Measurements from ENCODE around the gene IER2.

The IER2 gene

GRCh38 chr19:13119627-13120026 lies 30.6 kb upstream of the IER2 start:
- DNase-seq, result no peak

DNA sequence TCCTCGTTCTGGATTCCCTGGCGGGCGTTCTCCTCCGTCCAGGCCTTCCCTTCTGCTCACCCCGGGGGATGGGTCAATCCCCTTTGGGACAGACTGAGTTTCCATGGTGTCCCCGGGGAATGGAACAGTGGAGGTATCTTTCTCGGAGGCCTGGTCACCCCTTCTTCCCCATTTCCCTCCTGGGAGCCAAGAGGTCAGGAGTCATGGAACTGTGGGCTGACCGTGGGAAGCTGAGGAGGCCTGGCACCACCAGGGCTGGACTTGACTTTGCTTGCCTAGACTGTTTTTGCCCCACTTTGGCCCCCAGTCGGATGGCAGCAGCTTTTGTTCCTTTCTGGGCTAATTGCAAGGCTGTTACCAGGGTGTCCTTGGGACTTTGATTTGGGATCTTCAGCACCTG lies 30.2 kb upstream of the IER2 start:
- no peak for DNase-seq

- DNase-seq, result no peak
Observed at GRCh38 chr19:13120817-13121216, 29.4 kb upstream of the IER2 start.

DNA sequence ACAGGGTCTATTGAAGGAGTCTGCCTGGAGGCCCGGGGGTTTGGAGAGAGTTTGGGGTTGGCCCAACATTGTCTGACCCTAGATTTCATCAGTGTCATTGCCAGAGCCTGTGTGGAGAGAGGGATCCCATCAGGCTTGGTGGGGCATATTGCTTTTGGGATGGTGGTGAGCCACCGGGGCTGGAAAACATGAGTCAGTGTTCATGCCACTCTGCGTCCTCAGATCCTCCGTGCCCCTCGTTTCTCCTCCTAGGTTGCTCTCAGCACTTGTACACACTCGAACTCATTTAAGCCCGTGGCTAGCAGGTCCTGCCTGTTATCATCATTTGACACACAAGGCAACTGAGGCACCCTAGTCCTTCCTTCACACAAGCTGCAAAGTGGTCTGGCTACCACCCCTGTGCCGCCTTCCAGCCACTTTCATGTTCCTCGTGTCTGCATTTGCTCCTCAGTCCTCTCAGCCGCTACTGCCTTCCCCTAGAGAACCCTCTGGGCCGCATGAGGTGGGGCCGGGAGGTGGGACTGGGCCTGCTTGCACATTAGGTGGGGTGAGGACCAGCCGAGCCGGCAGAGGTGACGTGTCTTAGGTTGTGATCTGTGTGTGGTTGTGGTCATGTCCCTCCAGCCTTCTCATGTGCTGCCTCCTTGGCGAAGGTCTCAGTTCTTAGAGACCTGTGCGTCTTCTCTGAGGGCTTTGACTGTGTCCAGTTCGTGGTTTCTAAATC lies 28.5 kb upstream of the IER2 start:
- DNase-seq, result no peak

- no peak for DNase-seq
Observed at GRCh38 chr19:13122275-13122878, 27.8 kb upstream of the IER2 start.

GRCh38 chr19:13122980-13123957 lies 26.9 kb upstream of the IER2 start:
- DNase-seq, result no peak

GRCh38 chr19:13127051-13127450 lies 23.2 kb upstream of the IER2 start:
- DNase-seq, result no peak

DNA sequence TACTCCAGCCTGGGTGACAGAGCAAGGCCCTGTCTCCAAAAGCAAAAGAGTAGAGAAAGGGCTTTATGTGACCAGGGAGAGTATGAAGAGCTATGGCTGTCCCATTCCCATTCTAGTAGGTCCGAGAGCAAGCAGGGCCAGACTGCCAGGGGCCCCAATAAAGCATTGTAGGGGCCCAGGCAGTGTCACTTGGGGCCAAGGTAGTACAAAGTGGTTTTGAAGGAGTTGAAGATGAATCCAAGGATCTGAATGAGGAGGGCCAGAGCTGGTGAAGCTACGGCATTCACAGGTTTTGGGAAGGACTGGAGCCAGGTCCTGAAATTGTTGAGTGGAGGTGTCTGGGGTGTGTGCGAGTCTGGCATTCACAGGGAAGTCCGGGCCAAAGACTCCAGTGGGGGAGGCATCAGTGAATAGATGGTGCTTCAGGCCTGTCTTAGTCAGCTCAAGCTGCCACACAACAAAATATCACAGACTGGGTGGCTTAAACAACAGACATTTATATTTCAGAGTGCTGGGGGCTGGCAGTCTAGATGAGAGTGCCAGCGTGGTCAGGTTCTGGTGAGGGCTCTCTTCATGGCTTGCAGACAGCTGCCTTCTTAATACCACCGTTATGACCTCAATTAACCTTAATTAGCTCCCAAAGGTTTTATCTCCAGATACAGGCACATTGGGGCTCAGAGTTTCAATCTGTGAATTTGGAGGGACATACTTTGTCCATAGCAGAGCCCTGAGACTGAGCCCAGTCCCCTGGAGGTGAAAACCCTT lies 22.2 kb upstream of the IER2 start:
- DNase-seq, result no peak

DNA sequence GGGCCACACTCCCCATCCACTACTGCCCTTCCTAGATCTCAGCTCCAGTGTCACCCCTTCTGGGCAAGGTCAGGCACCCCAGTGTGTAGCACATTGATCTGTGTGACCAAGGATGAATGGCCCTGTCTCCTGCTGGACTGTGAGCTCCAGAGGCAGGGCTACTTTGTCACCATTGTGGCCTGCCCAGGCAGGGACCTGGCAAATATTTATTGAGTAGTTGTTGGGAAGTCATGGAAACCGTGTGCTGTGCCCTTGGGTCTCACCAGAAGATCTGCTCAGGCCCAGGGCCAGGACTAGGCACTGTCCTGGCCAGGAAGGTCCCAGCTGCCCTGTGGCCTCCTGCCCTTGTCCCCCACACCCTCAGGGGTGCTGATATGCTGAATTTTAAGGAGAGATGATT lies 21.6 kb upstream of the IER2 start:
- no peak for DNase-seq

GRCh38 chr19:13129384-13129783 lies 20.8 kb upstream of the IER2 start:
- DNase-seq, result no peak

DNA sequence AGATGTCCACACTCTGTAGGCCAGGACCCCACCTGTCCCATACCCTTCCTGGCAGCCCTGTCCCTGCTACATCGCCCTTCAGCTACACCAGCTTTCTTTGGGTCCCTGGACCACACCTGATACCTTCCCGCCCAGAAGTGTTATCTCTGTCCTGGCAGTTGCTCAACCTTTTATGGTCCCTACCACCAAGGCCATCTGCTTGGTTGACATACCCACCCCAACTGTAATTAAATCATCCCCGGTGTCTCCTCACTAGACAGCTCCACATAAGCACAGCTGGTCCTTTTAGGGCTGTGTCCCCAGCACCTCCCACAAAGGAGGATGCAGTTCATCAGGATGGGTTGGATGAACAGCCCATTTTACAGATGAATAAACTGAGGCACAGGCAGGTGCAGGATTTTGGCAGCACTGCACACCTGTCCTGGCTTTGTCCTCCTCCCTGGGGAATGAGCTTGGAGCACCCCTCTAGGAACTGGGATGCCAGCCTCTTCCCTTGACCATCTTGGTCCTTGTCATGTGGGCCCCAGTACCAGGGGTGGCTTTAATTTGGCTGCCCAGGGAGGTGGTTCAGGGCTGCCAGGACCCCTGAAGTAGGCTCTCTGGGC lies 19.2 kb upstream of the IER2 start:
- DNase-seq, result no peak

DNA sequence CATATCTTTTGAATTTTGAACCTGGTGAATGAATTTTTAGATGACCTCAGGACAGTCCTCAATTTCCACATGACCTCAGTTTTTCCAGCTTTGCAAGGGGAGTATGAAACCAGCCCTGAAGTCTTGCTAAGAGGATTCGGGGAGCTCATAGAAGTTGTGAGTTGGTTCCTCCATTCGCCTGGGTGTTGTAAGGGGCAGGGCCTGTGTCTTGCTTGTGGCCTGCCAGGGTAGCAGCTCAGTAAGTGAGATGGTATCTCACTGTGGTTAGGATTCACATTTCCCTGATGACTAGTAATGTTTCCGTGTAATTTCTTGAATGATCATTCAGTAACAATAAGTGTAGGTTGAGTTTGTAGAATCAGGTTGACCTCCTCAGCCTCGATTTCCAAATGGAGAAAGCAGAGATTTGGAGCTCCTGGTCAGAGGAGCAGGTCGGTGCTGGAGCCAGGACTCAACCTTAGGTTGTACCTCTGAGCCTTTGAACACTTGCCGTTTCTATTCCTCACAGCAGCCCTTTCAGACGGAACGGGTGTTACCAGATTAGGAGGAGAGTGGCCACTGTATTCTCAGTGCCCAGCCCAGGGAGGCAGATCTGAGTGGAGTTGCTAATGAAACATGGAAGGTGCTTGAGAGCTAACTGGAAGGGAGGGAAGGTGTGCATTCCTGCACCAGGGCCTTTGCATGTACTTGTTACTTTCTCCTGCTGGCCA lies 17.6 kb upstream of the IER2 start:
- DNase-seq, result no peak

DNA sequence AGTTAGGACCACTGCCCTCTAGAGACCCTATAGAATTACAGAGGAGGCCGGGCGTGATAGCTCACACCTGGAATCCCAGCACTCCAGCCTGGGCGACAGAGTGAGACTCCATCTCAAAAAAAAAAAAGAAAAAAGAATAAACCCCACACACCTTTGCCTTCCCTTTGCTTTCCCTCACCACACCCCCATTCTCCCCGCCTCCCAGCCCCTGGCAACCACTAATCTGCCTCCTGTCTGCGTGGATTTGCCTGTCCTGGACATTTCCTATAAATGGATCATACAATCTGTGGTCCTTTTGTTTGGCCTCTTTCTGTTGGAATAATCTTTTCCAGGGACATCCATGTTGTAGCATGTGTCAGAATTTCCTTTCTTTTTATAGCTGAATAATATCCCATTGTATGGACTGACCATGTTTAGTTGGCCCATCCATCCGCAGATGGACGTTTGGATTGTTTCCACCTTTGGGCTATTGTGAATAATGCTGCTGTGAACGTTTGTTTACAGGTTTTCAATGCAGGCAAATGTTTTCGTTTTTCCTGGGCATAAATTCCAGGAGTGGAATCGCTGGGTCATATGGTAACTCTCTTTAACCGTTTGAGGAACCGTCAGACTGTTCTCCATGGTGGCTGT lies 16.9 kb upstream of the IER2 start:
- no peak for DNase-seq

DNA sequence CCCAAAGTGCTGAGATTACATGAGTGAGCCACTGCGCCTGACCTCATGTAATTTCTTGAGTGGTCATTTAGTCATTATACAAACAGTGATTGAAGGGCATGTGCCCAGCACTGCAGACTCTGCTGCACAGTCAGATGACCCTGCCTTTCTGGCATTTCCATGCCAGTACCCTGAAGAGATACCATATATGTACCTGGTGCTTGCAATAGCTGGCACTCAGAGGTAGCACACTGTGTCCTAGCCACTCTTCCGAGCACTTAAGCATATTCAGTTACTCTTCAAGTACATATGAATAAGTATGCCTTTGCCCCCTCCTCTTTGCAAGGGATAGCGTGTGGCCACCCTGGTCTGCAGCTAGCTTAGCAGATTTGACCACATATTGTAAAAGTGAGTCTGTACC lies 15.6 kb upstream of the IER2 start:
- DNase-seq, result no peak

DNA sequence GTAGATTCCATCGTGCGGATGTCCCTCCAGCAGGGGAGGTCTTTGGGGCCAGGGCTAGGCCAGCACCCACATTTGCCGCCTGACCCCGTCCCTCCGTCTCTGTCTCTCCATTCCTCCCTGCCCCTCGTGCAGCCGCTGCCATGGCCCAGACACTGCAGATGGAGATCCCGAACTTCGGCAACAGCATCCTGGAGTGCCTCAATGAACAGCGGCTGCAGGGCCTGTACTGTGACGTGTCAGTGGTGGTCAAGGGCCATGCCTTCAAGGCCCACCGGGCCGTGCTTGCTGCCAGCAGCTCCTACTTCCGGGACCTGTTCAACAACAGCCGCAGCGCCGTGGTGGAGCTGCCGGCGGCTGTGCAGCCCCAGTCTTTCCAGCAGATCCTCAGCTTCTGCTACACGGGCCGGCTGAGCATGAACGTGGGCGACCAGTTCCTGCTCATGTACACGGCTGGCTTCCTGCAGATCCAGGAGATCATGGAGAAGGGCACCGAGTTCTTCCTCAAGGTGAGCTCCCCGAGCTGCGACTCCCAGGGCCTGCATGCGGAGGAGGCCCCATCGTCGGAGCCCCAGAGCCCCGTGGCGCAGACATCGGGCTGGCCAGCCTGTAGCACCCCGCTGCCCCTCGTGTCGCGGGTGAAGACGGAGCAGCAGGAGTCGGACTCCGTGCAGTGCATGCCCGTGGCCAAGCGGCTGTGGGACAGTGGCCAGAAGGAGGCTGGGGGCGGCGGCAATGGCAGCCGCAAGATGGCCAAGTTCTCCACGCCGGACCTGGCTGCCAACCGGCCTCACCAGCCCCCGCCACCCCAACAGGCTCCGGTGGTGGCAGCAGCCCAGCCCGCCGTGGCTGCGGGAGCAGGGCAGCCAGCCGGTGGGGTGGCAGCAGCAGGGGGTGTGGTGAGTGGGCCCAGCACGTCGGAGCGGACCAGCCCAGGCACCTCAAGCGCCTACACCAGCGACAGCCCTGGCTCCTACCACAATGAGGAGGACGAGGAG lies 14.8 kb upstream of the IER2 start:
- DNase-seq, result no peak

DNA sequence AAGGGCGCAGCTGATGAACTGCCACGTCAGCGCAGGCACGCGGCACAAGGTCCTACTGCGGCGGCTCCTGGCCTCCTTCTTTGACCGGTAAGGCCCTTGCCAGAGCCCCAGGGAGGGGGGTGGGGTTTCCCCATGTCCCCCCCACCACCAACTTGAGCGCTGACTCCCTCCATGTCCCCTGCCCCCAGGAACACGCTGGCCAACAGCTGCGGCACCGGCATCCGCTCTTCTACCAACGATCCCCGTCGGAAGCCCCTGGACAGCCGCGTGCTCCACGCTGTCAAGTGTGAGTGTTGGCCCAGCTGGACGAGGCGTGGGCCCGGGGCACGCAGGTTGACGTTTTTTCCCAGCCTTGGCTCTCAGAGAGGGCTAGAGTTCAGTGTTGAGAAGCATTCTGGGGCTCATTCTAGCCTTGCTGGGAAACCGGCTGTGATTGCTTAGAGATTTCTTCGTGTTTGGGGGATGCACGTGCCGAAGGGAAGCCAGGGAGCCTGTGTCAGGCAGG lies 12.9 kb upstream of the IER2 start:
- DNase-seq, result no peak

DNA sequence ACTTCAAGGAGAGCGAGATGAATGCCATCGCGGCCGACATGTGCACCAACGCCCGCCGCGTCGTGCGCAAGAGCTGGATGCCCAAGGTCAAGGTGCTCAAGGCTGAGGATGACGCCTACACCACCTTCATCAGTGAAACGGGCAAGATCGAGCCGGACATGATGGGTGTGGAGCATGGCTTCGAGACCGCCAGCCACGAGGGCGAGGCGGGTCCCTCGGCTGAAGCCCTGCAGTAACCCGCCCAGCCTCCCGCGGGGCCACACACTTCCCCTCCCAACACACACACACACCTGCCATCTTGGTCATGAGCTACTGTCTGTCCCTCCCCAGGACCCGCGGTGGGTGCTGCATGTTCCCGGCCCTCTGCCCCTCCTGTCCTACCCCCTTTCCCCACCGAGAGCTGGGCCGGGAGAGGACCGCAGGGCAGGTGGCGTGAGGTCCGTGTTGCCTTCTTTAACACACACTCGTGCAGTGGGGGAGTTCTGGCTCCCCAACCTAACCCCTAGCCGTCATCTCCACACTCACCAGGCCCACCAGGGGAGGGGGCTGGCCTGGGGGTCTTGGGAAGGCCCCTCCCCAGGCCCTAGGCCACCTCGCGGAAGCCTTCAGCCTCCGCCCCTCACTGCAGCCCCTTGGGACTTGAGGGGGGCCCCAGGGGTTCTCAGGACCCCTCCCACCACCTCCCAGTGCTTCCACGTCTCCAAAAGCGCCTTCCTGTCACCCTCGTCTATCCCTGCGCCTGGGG lies 11.9 kb upstream of the IER2 start:
- no peak for DNase-seq

DNA sequence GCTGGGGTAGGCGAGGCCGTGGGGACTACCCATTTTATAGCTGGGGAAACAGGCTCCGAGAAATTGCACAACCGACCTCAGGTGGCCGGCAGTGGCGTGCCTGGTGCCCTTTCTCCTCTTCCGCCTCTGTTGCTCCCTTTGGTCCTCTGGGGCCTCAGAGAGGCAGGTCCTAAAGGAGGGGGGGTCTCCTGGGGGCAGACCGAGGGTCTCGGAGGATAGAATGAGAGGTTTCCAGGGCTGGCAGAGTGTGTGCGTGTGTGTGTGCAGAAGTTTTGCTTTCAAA lies 11.4 kb upstream of the IER2 start:
- no peak for DNase-seq

DNA sequence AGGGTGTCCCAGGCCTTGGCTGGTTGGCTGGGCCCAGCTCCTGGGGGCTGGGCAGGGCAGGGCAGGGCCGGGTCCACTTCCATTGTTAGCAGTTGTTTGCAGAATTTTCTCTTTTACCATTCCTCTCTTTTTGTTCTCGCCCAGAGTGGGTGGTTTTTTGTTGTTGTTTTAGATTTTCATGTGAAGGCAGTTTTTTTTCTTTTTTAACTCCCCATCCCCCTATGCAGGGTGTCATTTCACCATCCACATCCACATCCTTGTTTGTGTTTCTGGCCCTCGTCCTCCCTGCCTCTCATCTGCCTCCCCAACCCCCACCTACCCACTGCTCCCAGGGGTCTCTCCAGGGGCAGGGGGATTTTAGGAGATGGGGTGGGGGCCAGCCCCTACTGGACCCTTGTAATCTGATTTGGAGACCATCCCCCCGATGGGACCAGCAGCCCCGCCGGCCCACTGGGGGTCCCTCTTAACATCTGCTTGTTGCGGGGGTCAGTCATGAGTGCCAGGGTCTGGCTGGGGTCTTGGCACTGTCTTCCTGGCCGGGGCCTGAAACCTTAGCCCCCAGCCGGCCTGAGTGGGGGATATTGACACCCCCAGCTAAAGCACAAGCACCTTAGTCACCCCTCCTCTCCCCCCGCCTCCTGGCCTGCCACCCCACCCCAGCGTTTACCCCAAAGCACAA lies 10.4 kb upstream of the IER2 start:
- no peak for DNase-seq
